22Rv1 (cell line): ENCODE results near the gene ALKBH5.

Experiments used
- H3K27ac ChIP-seq: fragments of 450-650 bp; 2 replicates; pipeline ENCODE4 v1.5.1; 2017
- CTCF ChIP-seq: fragments of 450-650 bp; IDR thresholded peaks from 2 replicates; pipeline ENCODE4 v1.5.1; 2017; ENCODE audit warnings: mild to moderate bottlenecking
- ZFX ChIP-seq: fragments of 450-650 bp; IDR thresholded peaks from 2 replicates; pipeline ENCODE4 v1.6.1; 2017; ENCODE audit warnings: antibody characterized with exemption, borderline replicate concordance

The ALKBH5 gene

GRCh38 chr17:18252160-18252559, 68.5 kb downstream of the ALKBH5 start:
- TF ChIP-seq ZFX (no peak), CTCF (no peak)
- H3K27ac ChIP-seq, result no peak overlapping the region

DNA sequence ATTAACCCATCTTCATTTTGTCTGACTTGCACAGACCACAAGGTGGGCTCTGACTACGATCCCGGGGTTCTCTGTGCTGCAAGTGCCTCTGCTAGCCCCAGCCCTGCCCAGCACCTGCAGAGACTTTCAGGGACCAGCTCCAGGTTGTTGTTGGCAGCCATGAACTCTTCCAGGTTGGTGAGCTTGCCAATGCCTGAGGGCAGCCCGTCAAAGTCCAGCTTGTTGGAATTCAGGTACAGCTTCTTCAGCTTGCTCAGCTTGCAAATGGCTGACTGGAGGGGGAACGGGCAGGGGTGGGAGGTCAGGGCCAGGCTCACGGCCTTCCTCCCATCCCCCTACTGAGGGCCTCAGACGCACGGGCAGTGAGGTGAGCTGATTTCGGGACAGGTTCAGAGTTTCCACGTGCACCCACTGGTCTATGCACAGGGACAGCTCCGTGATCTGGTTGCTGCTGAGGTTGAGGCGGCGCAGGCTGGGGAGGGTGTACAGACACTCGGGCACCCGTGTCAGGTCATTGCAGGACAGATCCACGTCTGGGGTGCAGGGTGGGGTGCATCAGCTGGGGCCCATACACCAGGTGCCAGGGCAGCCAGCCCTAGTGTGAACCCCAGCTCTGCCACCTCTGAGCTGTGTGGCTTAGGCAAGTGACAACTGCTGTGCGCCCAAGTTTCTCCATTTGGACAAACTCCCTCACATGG, 69.7 kb downstream of the ALKBH5 start:
- peak overlapping the region; percentile 27; the same call in 1 of the 2 replicates for H3K27ac ChIP-seq
- no peak for TF ChIP-seq CTCF
- no peak for TF ChIP-seq ZFX

DNA sequence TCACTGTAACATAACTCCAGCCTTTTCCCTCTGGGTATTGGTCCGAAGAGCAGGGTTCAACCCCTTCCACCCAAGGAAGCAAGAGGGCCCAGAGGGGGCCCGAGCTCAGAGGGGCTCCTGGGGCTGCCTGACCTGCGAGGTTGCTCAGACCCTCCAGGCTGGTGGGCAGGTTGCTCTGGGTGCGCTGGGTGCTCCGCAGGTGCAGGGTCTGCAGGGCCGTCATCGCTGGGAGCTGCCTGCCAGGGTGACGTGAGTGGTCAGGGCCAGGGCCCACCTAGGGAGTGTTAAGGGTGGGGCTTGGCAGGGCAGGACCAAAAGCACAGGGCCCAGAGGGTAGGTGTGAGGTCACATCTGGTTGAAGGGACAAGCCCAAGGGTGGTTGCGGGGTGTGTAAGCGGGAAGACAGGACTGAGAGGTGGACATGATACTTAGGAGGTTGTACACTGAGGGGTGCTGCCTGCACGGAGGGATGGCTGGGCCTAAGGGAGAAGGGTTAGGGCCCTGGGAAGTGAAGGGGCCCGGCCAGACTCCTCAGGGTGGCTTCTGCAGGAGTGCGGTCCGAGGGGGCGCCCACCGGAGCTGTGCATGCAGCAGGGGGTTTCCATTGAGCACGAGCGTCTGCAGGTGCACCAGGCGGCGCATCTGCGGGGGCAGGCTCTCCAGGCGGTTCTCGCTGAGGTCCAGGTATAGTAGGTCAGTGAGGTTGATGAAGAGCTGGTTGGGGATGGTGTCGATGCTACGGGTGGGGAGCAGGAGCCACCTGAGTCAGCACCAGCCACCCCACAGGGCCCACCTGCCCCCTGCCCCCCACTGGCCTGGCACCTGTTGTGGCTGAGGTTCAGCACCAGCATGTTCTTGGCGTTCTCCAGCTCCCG, 70.6 kb downstream of the ALKBH5 start:
- no peak overlapping the region for H3K27ac ChIP-seq
- TF ChIP-seq ZFX (no peak), CTCF (no peak)

- H3K27ac ChIP-seq, result no peak overlapping the region
- no peak for TF ChIP-seq CTCF
- no peak for TF ChIP-seq ZFX
Measured at GRCh38 chr17:18254888-18255649, 71.4 kb downstream of the ALKBH5 start.

DNA sequence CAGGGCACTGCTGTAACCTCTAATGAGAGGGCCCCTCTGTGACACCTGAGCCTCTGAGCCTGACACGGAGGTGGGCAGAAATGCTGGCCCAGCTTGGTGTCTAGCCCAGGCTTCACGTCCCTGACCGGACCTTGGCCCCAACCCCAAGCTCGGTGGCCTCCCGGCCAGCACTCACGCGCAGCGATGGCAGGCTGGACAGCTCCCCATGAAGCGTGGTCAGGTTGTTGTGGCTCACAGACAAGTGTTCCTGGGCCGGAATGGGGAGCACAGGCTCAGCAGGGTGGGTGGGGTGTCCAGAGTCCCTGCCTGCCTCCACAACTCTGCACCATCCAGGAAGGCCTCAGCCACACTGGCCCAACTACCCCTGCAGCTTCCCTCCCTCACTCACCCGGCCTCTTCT, 72.7 kb downstream of the ALKBH5 start:
- H3K27ac ChIP-seq, result peak overlapping the region; percentile 87; the same call in 1 of the 2 replicates
- TF ChIP-seq CTCF, result no peak
- no peak for TF ChIP-seq ZFX

GRCh38 chr17:18256776-18257175, 73.1 kb downstream of the ALKBH5 start:
- H3K27ac ChIP-seq, result peak overlapping the region; percentile 87; the same call in 1 of the 2 replicates
- TF ChIP-seq CTCF (no peak), ZFX (no peak)
